Mononuclear cell (primary cell): ENCODE data around the gene IL32. TPM values are rescaled to one million over a fixed set of nuclear protein-coding genes. Genes with fewer than 3 reads are reported as not detected.
"Not testable (repeated sequence)": the region's sequence is repeated elsewhere in the genome, so short reads cannot be mapped to it uniquely, and the experiment has no call there.

Experiments used
- H3K27me3 ChIP-seq: 2 replicates; pipeline ENCODE4 v1.6.0; 2011; ENCODE audit warnings: low read length, control low read depth; ENCODE audit not compliant: insufficient read depth
- H3K4me1 ChIP-seq: 2 replicates; pipeline ENCODE4 v1.5.1; 2011; ENCODE audit warnings: mild to moderate bottlenecking, low read length, control low read depth; ENCODE audit not compliant: insufficient read depth
- H3K4me3 ChIP-seq: 2 replicates; pipeline ENCODE4 v1.5.1; 2011; ENCODE audit warnings: mild to moderate bottlenecking, low read length, moderate library complexity
- H3K9me3 ChIP-seq: 2 replicates; pipeline ENCODE4 v1.5.1; 2011; ENCODE audit warnings: low read depth, mild to moderate bottlenecking, control low read depth, low read length
- total RNA-seq: library from RNA; depleted of rRNA; stranded (reverse); fragments of >200 nt; gene quantifications from one replicate; pipeline ENCODE4 v1.2.3, GENCODE V29; 2012

IL32 gene
- total RNA-seq, 1 donor: 115 TPM

- H3K4me3 ChIP-seq: no peak overlapping the region
- H3K27me3 ChIP-seq: peaks cover 49% of the 10 kb centered on the region
- H3K4me1 ChIP-seq: peaks cover 15% of the 10 kb centered on the region
- H3K9me3 ChIP-seq: no peaks in the 10 kb centered on the region
These were observed 27.2 kb upstream of the IL32 start for GRCh38 chr16:3038256-3038655.

- Histone ChIP-seq H3K9me3 (no peaks in the 10 kb centered on the region), H3K4me3 (no peak overlapping the region), H3K4me1 (peaks cover 17% of the 10 kb centered on the region), H3K27me3 (peaks cover 49% of the 10 kb centered on the region)
These were observed 26.5 kb upstream of the IL32 start for GRCh38 chr16:3038896-3039295.

GRCh38 chr16:3042376-3042775 is 23.1 kb upstream of the IL32 start:
- Histone ChIP-seq H3K4me1 (peaks cover 38% of the 10 kb centered on the region), H3K27me3 (peaks cover 36% of the 10 kb centered on the region), H3K9me3 (no peaks in the 10 kb centered on the region), H3K4me3 (no peak overlapping the region)

- Histone ChIP-seq H3K9me3 (no peaks in the 10 kb centered on the region), H3K27me3 (peaks cover 21% of the 10 kb centered on the region), H3K4me1 (peaks cover 61% of the 10 kb centered on the region), H3K4me3 (no peak overlapping the region)
These were observed 20.7 kb upstream of the IL32 start for GRCh38 chr16:3044708-3045107.

GRCh38 chr16:3045758-3046640 is 19.4 kb upstream of the IL32 start, which contains the start of gene MMP25:
MMP25 (plus strand) TSS chr16:3046561; CDS start chr16:3046918, 357 bp downstream.
- H3K9me3 ChIP-seq: no peaks in the 10 kb centered on the region
- H3K4me3 ChIP-seq: peak within 1 kb of the TSS; percentile 41
- H3K27me3 ChIP-seq: peaks cover 21% of the 10 kb centered on the region
- peaks cover 74% of the 10 kb centered on the region for H3K4me1 ChIP-seq

GRCh38 chr16:3046641-3047386 is 18.6 kb upstream of the IL32 start:
- peaks cover 83% of the 10 kb centered on the region for H3K4me1 ChIP-seq
- peaks cover 21% of the 10 kb centered on the region for H3K27me3 ChIP-seq
- peak overlapping the region; percentile 41 for H3K4me3 ChIP-seq
- H3K9me3 ChIP-seq: no peaks in the 10 kb centered on the region

- H3K27me3 ChIP-seq: peaks cover 21% of the 10 kb centered on the region
- peak overlapping the region; percentile 41 for H3K4me3 ChIP-seq
- no peaks in the 10 kb centered on the region for H3K9me3 ChIP-seq
- H3K4me1 ChIP-seq: peaks cover 87% of the 10 kb centered on the region
These were observed 18.1 kb upstream of the IL32 start for GRCh38 chr16:3047387-3047720.

GRCh38 chr16:3049921-3050481 is 15.4 kb upstream of the IL32 start:
- Histone ChIP-seq H3K4me3 (peak overlapping the region; percentile 20), H3K4me1 (peaks cover 93% of the 10 kb centered on the region), H3K27me3 (peaks cover 3% of the 10 kb centered on the region), H3K9me3 (no peaks in the 10 kb centered on the region)

GRCh38 chr16:3050487-3050886 is 15.0 kb upstream of the IL32 start:
- Histone ChIP-seq H3K27me3 (peaks cover 3% of the 10 kb centered on the region), H3K4me3 (peak overlapping the region; percentile 20), H3K9me3 (no peaks in the 10 kb centered on the region), H3K4me1 (peaks cover 94% of the 10 kb centered on the region)

GRCh38 chr16:3051009-3051408 is 14.4 kb upstream of the IL32 start:
- Histone ChIP-seq H3K27me3 (peaks cover 3% of the 10 kb centered on the region), H3K4me1 (peaks cover 94% of the 10 kb centered on the region), H3K9me3 (no peaks in the 10 kb centered on the region), H3K4me3 (peak overlapping the region; percentile 20)

- no peaks in the 10 kb centered on the region for H3K9me3 ChIP-seq
- peaks cover 3% of the 10 kb centered on the region for H3K27me3 ChIP-seq
- no peak overlapping the region for H3K4me3 ChIP-seq
- peaks cover 93% of the 10 kb centered on the region for H3K4me1 ChIP-seq
These were observed 13.9 kb upstream of the IL32 start for GRCh38 chr16:3051494-3051893.

GRCh38 chr16:3052571-3053329 is 12.7 kb upstream of the IL32 start:
- not testable (repeated sequence) for H3K4me3 ChIP-seq, H3K9me3 ChIP-seq, H3K27me3 ChIP-seq
- peaks cover 93% of the 10 kb centered on the region for H3K4me1 ChIP-seq

- H3K4me1 ChIP-seq: peaks cover 93% of the 10 kb centered on the region
- not testable (repeated sequence) for H3K9me3 ChIP-seq, H3K27me3 ChIP-seq, H3K4me3 ChIP-seq
These were observed 12.1 kb upstream of the IL32 start for GRCh38 chr16:3053330-3053710.

- no peaks in the 10 kb centered on the region for H3K9me3 ChIP-seq
- peak overlapping the region; percentile 3 for H3K4me3 ChIP-seq
- H3K4me1 ChIP-seq: peaks cover 86% of the 10 kb centered on the region
- no peaks in the 10 kb centered on the region for H3K27me3 ChIP-seq
These were observed 10.3 kb upstream of the IL32 start for GRCh38 chr16:3054965-3055733.
